MG63 (cell line): Measurements from ENCODE around the gene DHRSX. TPM values are rescaled to one million over a fixed set of nuclear protein-coding genes. Genes with fewer than 3 reads are reported as not detected.
"Not testable (repeated sequence)": the region's sequence is repeated elsewhere in the genome, so short reads cannot be mapped to it uniquely, and the experiment has no call there.

Experiments
- DNase-seq: peaks from one replicate; pipeline ENCODE4 v3.0.0-alpha.2; 2020
- H3K27me3 ChIP-seq: fragments of 250-450 bp; sonication (Bioruptor Pico); 2 replicates; pipeline ENCODE4 v1.5.1; 2020; ENCODE audit warnings: mild to moderate bottlenecking, moderate library complexity
- H3K36me3 ChIP-seq: fragments of 250-450 bp; sonication (Bioruptor Pico); 2 replicates; pipeline ENCODE4 v1.5.1; 2020; ENCODE audit warnings: mild to moderate bottlenecking, moderate library complexity
- H3K4me3 ChIP-seq: fragments of 250-450 bp; sonication (Bioruptor Pico); 2 replicates; pipeline ENCODE4 v1.5.1; 2020; ENCODE audit warnings: mild to moderate bottlenecking, moderate library complexity
- H3K9me3 ChIP-seq: fragments of 250-450 bp; sonication (Bioruptor Pico); 2 replicates; pipeline ENCODE4 v1.5.1; 2020; ENCODE audit warnings: mild to moderate bottlenecking, moderate library complexity
- total RNA-seq: library from RNA; depleted of rRNA; stranded (reverse); fragments of >200 nt; shearing (Covaris generic); gene quantifications from 2 replicates; pipeline ENCODE4 v1.2.3, GENCODE V29; 2014; ENCODE audit warnings: low replicate concordance

Gene DHRSX
- total RNA-seq, 1 experiment from 2014 or later: 18.6 TPM

DNA sequence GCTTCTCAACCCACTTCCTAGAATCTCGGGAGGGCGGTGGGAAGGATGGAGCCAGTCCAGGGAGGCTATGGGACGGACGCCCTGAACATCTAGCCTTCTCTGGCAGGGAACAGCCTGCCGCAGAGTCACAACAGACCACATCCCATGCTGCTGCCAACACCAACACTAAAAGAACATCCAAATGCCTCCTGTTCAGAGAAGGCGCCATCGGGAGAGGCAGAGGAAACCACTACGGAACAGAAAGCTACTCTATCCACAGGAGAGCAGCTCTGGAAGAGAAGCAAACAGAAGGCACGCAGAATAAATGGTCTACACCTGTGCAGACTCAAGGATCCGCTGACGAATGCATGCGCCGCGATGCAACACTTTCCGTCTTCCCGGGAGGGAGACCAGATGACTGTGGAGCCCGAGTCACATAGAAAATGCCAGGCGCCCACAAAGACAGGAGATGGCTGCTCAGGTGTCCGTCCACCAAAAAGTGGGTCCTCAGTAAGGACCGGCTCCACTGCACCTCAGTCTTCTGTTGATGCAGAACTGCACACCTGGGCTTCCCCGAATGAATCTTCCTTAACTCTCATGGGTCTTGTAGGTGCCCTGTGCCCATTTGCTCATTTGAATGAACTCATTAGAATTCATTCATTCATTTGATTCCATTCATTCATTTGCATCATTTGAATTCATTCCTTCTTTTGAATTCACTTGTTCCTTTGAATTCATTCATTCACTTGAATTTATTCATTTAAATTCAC lies 217.5 kb downstream of the DHRSX start:
- H3K36me3 ChIP-seq: peaks cover 7% of the 10 kb centered on the region; the same call in 1 of the 2 replicates
- 0 out of 2 replicates have a peak overlapping the region, but pooled peaks have one; percentile 6 for H3K4me3 ChIP-seq
- H3K27me3 ChIP-seq: peaks cover 9% of the 10 kb centered on the region
- H3K9me3 ChIP-seq: peaks cover 5% of the 10 kb centered on the region
- peak; percentile 79 for DNase-seq

GRCh38 chrX:2282490-2283090 lies 218.2 kb downstream of the DHRSX start:
- H3K9me3 ChIP-seq: peaks cover 5% of the 10 kb centered on the region
- H3K4me3 ChIP-seq: no peak overlapping the region
- peaks cover 7% of the 10 kb centered on the region; the same call in 1 of the 2 replicates for H3K36me3 ChIP-seq
- DNase-seq: no peak
- H3K27me3 ChIP-seq: peaks cover 9% of the 10 kb centered on the region

GRCh38 chrX:2272337-2272736 lies 228.4 kb downstream of the DHRSX start:
- no peaks in the 10 kb centered on the region for H3K27me3 ChIP-seq
- no peaks in the 10 kb centered on the region for H3K9me3 ChIP-seq
- H3K36me3 ChIP-seq: peaks cover 7% of the 10 kb centered on the region
- no peak overlapping the region for H3K4me3 ChIP-seq
- no peak for DNase-seq

GRCh38 chrX:2271595-2271994 lies 229.2 kb downstream of the DHRSX start:
- not testable (repeated sequence) for H3K9me3 ChIP-seq, H3K27me3 ChIP-seq, H3K36me3 ChIP-seq, DNase-seq, H3K4me3 ChIP-seq

- DNase-seq, H3K27me3 ChIP-seq, H3K4me3 ChIP-seq, H3K9me3 ChIP-seq, H3K36me3 ChIP-seq: not testable (repeated sequence)
These were observed 230.0 kb downstream of the DHRSX start for GRCh38 chrX:2270783-2271182.

- Histone ChIP-seq H3K36me3 (peaks cover 7% of the 10 kb centered on the region), H3K4me3 (no peak overlapping the region), H3K27me3 (no peaks in the 10 kb centered on the region), H3K9me3 (no peaks in the 10 kb centered on the region)
- no peak for DNase-seq
These were observed 232.9 kb downstream of the DHRSX start for GRCh38 chrX:2267890-2268289.

- no peak for DNase-seq
- Histone ChIP-seq H3K36me3 (peaks cover 7% of the 10 kb centered on the region), H3K9me3 (no peaks in the 10 kb centered on the region), H3K27me3 (no peaks in the 10 kb centered on the region), H3K4me3 (no peak overlapping the region)
These were observed 234.1 kb downstream of the DHRSX start for GRCh38 chrX:2266445-2267349.

GRCh38 chrX:2265658-2266444 lies 234.9 kb downstream of the DHRSX start:
- H3K27me3 ChIP-seq, H3K36me3 ChIP-seq, H3K4me3 ChIP-seq, H3K9me3 ChIP-seq, DNase-seq: not testable (repeated sequence)

DNA sequence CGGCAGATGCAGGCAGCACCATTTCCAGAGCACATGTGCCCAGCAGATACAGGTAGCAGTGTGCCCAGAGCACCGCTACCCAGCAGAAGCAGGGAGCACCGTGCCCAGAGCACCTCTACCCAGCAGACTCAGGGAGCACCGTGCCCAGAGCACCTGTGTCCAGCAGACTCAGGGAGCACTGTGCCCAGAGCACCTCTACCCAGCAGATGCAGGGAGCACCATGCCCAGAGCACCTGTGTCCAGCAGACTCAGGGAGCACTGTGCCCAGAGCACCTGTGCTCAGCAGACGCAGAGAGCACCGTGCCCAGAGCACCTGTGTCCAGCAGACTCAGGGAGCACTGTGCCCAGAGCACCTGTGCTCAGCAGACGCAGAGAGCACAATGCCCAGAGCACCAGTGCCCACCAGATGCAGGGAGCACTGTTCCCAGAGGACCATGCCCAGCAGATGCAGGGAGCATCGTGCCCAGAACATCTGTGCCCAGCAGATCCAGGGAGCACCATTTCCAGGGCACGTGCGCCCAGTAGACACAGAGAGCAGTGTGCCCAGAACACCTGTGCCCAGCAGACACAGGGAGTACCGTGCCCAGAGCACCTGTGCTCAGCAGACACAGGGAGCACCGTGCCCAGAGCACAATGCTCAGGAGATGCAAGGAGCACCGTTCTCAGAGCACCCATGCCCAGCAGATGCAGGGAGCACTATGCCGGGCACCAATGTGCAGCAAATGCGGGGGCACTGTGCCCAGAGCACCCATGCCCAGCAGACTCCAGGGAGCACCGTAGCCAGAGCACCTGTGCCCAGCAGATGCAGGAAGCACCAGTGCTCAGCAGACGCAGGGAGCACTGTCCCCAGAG lies 236.4 kb downstream of the DHRSX start:
- Histone ChIP-seq H3K9me3 (no peaks in the 10 kb centered on the region), H3K4me3 (no peak overlapping the region), H3K27me3 (no peaks in the 10 kb centered on the region), H3K36me3 (no peaks in the 10 kb centered on the region)
- no peak for DNase-seq

GRCh38 chrX:2263203-2263602 lies 237.6 kb downstream of the DHRSX start:
- DNase-seq: no peak
- H3K36me3 ChIP-seq: no peaks in the 10 kb centered on the region
- no peaks in the 10 kb centered on the region for H3K9me3 ChIP-seq
- H3K4me3 ChIP-seq: no peak overlapping the region
- no peaks in the 10 kb centered on the region for H3K27me3 ChIP-seq

- DNase-seq: no peak
- no peaks in the 10 kb centered on the region for H3K36me3 ChIP-seq
- no peaks in the 10 kb centered on the region for H3K9me3 ChIP-seq
- no peaks in the 10 kb centered on the region for H3K27me3 ChIP-seq
- H3K4me3 ChIP-seq: no peak overlapping the region
These were observed 238.1 kb downstream of the DHRSX start for GRCh38 chrX:2262668-2263055.

- Histone ChIP-seq H3K4me3 (no peak overlapping the region), H3K27me3 (no peaks in the 10 kb centered on the region), H3K36me3 (no peaks in the 10 kb centered on the region), H3K9me3 (no peaks in the 10 kb centered on the region)
- DNase-seq: peak; percentile 37
These were observed 238.7 kb downstream of the DHRSX start for GRCh38 chrX:2261831-2262667.

- no peak for DNase-seq
- Histone ChIP-seq H3K36me3 (peaks cover 2% of the 10 kb centered on the region; the same call in 1 of the 2 replicates), H3K9me3 (no peaks in the 10 kb centered on the region; the same call in 1 of the 2 replicates), H3K4me3 (peak overlapping the region; percentile 51), H3K27me3 (no peaks in the 10 kb centered on the region)
These were observed 248.3 kb downstream of the DHRSX start for GRCh38 chrX:2252331-2253065.

DNA sequence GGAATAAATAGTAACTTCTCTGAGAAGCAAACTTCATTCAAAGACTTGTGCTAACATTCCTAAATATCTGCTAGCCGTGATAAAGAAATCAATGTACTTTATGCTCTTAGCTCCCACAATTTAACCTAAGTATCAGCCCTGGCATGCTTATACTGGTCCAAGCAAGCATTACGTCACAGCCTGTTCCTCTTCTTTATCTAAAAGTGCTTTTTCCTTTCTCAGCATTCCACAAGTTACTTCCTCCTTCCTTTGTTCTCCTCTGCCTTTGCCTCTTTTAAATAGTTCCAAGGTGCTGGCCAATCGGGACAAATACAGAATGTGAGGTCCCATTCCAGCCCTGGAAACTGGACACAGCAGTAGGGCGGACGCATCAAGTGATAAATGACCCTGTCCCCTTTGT lies 249.6 kb downstream of the DHRSX start:
- Histone ChIP-seq H3K36me3 (peaks cover 2% of the 10 kb centered on the region; the same call in 1 of the 2 replicates), H3K9me3 (no peaks in the 10 kb centered on the region; the same call in 1 of the 2 replicates), H3K27me3 (no peaks in the 10 kb centered on the region), H3K4me3 (no peak overlapping the region)
- no peak for DNase-seq
